K562 (cell line): ENCODE results near the gene MYO7A. TPM values are rescaled to one million over a fixed set of nuclear protein-coding genes. Genes with fewer than 3 reads are reported as not detected.

Source experiments
- SMC3 ChIP-seq: conservative IDR thresholded peaks from 2 replicates; pipeline ENCODE4 v1.6.1; 2011; ENCODE audit warnings: low read depth, low read length, improper control_type of control experiment; ENCODE audit not compliant: insufficient read depth
- polyA plus RNA-seq, 8 experiments: library from polyadenylated mRNA; depleted of rRNA in 4 of 8; stranded (reverse) in 5 of 8; unstranded in 3 of 8; fragments of >200 nt; fragmentation: Nextera tagmentation in 2 of 8; fragmentation: Illumina TruSeq in 1 of 8; extraction: Ambion mirVana in 2 of 8; extraction: Trizol in 1 of 8; gene quantifications; 2 replicates each; pipeline versions ENCODE4 v1.2.1 to v1.2.3, GENCODE V29; 2011 to 2014; ENCODE audit warnings: inconsistent platforms in 1 of 8, missing spikeins in 1 of 8
- total RNA-seq, 7 experiments: library from RNA; depleted of rRNA in 6 of 7; stranded (reverse); fragments of >200 nt in 6 of 7; fragmentation: Illumina TruSeq in 2 of 7; extraction: Trizol in 2 of 7; gene quantifications; 2 replicates each; pipeline versions ENCODE4 v1.2.1 to v1.2.3, GENCODE V29; 2011 to 2021; ENCODE audit warnings: low replicate concordance in 1 of 7
- TF ChIP-seq, protein P1 (sequence below), 3 experiments: fragments of 200-800 bp in 1 of 3; sonication (Bioruptor generic) in 1 of 3; sonication (generic) in 1 of 3; formaldehyde crosslinking in 1 of 3; IDR thresholded peaks; 2 replicates each; pipeline versions ENCODE4 v1.6.1 to v1.8.0; 2016 to 2022; ENCODE audit warnings: mild to moderate bottlenecking in 2 of 3, missing compliant biosample characterization in 2 of 3, missing genetic modification characterization in 2 of 3, missing genetic modification reagents in 1 of 3
- TF ChIP-seq, protein P2 (sequence below): fragments of 450-650 bp; formaldehyde crosslinking; IDR thresholded peaks from 2 replicates; pipeline ENCODE4 v1.4.0; 2020; ENCODE audit warnings: mild to moderate bottlenecking, moderate library complexity
- TF ChIP-seq, protein P3 (sequence below): sonication (generic); IDR thresholded peaks from 2 replicates; pipeline ENCODE4 v1.6.1; 2016

MYO7A gene
- total and polyA plus RNA-seq, 9 of the 15 experiments (the other 6 are each of a cell fraction or from before 2014, with no cell fraction given) = 0.01 to 0.11 (median 0.07) TPM; not detected in 1

DNA sequence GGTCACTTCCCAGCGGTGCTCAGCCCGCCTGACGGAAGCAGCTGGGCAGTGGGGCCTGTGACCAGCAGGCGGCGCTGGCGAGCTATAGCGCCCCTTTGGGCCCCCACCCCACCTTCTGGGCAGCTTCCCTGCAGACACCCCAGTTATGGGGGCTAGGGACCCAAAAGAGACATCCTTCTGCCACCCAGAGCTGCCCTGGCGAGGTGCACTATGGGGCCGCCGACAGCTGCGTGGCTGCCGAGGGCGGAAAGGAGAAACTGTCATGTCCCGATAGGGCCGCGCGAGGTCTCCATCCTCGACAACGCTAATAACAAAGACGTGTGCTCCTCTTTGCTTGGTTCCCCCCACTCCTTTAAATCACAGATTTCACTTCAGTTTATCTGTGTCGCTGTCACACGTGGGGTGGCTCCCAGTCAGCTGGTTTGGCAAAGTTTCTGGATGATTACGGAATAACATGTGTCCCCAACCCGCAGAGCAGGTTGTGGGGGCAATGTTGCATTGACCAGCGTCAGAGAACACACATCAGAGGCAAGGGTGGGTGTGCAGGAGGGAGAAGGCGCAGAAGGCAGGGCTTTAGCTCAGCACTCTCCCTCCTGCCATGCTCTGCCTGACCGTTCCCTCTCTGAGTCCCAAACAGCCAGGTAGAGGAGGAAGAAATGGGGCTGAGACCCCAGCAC is 673 bp upstream of the MYO7A start (continued):
- TF ChIP-seq, protein P1, sequence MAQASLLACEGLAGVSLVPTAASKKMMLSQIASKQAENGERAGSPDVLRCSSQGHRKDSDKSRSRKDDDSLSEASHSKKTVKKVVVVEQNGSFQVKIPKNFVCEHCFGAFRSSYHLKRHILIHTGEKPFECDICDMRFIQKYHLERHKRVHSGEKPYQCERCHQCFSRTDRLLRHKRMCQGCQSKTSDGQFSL (CRISPR knock-in tag; IDR thresholded peaks at IDR 0.05) = no peak
- TF ChIP-seq, protein P1 (tag; IDR thresholded peaks at IDR 0.05) = 0 out of 4 replicates have a peak, but pooled peaks of 1 of the 2 experiments have one; percentile 2
- TF ChIP-seq, protein P2, sequence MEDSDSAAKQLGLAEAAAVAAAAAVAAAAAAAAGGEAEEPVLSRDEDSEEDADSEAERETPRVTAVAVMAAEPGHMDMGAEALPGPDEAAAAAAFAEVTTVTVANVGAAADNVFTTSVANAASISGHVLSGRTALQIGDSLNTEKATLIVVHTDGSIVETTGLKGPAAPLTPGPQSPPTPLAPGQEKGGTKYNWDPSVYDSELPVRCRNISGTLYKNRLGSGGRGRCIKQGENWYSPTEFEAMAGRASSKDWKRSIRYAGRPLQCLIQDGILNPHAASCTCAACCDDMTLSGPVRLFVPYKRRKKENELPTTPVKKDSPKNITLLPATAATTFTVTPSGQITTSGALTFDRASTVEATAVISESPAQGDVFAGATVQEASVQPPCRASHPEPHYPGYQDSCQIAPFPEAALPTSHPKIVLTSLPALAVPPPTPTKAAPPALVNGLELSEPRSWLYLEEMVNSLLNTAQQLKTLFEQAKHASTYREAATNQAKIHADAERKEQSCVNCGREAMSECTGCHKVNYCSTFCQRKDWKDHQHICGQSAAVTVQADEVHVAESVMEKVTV (CRISPR knock-in tag) = peak; percentile 80
- TF ChIP-seq, protein P3, sequence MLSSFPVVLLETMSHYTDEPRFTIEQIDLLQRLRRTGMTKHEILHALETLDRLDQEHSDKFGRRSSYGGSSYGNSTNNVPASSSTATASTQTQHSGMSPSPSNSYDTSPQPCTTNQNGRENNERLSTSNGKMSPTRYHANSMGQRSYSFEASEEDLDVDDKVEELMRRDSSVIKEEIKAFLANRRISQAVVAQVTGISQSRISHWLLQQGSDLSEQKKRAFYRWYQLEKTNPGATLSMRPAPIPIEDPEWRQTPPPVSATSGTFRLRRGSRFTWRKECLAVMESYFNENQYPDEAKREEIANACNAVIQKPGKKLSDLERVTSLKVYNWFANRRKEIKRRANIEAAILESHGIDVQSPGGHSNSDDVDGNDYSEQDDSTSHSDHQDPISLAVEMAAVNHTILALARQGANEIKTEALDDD = no peak
- peak; percentile 77 for TF ChIP-seq SMC3
